SK-N-SH (cell line): ENCODE data around the gene CLK2. TPM values are rescaled to one million over a fixed set of nuclear protein-coding genes. Genes with fewer than 3 reads are reported as not detected.

Source experiments
- CTCF ChIA-PET: fragments of 300-600, 350-600 bp; formaldehyde crosslinking; extraction: SDS; loops from one replicate; lab custom pipeline; 2021; lab: Yijun Ruan, JAX
- POLR2A ChIA-PET: fragments of 350-600 bp; sonication (Branson Sonifier 250); formaldehyde crosslinking; extraction: SDS; loops from one replicate; lab custom pipeline; 2020; ENCODE audit warnings: antibody characterized with exemption, inconsistent platforms; lab: Yijun Ruan, JAX
- DNase-seq: peaks from one replicate; pipeline ENCODE4 v3.0.0; 2012
- H2AFZ ChIP-seq: fragments of 200-600 bp; sonication (generic); 2 replicates; pipeline ENCODE4 v1.8.1; 2016; ENCODE audit warnings: antibody characterized with exemption, mild to moderate bottlenecking, low read depth
- H3F3A ChIP-seq: fragments of 200-600 bp; sonication (generic); replicated peaks from 2 replicates; pipeline ENCODE3; 2016; ENCODE audit warnings: antibody characterized with exemption, mild to moderate bottlenecking; ENCODE audit not compliant: insufficient read depth
- H3K27ac ChIP-seq, 2 experiments: fragments of 200-500 bp in 1 of 2; fragments of 200-600 bp in 1 of 2; sonication (Bioruptor generic) in 1 of 2; sonication (generic), shearing (Covaris generic) in 1 of 2; 2 replicates each; pipeline versions ENCODE4 v1.5.1 to v1.6.1; 2014 to 2016; ENCODE audit warnings: low read depth in 2 of 2, inconsistent platforms in 1 of 2, low read length in 1 of 2, mild to moderate bottlenecking in 1 of 2, mixed read lengths in 1 of 2
- H3K27me3 ChIP-seq: fragments of 200-600 bp; sonication (generic), shearing (Covaris generic); 2 replicates; pipeline ENCODE4 v1.6.1; 2016; ENCODE audit warnings: mixed run types; ENCODE audit not compliant: insufficient read depth
- H3K36me3 ChIP-seq, 2 experiments: fragments of 200-500 bp in 1 of 2; fragments of 200-600 bp in 1 of 2; sonication (Bioruptor generic) in 1 of 2; sonication (generic) in 1 of 2; replicated peaks in 1 of 2; 2 replicates each; pipeline versions ENCODE3 to v1.5.1; 2014 to 2016; ENCODE audit warnings: low read length in 1 of 2, mild to moderate bottlenecking in 1 of 2; ENCODE audit not compliant: insufficient read depth in 2 of 2, control insufficient read depth in 1 of 2
- H3K4me1 ChIP-seq, 2 experiments: fragments of 200-500 bp in 1 of 2; fragments of 200-600 bp in 1 of 2; sonication (Bioruptor generic) in 1 of 2; sonication (generic), shearing (Covaris generic) in 1 of 2; 2 replicates each; pipeline versions ENCODE4 v1.5.1 to v1.6.1; 2014 to 2016; ENCODE audit warnings: low read depth in 1 of 2, low read length in 1 of 2, mixed run types in 1 of 2; ENCODE audit not compliant: insufficient read depth in 2 of 2, control insufficient read depth in 1 of 2
- H3K4me2 ChIP-seq: fragments of 200-600 bp; sonication (generic), shearing (Covaris generic); 2 replicates; pipeline ENCODE4 v1.6.1; 2017; ENCODE audit warnings: mixed run types
- H3K4me3 ChIP-seq, 2 experiments: fragments of 200-500 bp in 1 of 2; fragments of 200-600 bp in 1 of 2; sonication (Bioruptor generic) in 1 of 2; sonication (generic), shearing (Covaris generic) in 1 of 2; 2 replicates each; pipeline versions ENCODE4 v1.5.1 to v1.8.1; 2014 to 2016; ENCODE audit warnings: low read depth in 2 of 2, inconsistent platforms in 1 of 2, low read length in 1 of 2, mild to moderate bottlenecking in 1 of 2, mixed read lengths in 1 of 2, moderate library complexity in 1 of 2
- H3K79me2 ChIP-seq: fragments of 200-600 bp; sonication (generic); 2 replicates; pipeline ENCODE4 v1.8.1; 2017; ENCODE audit warnings: mild to moderate bottlenecking; ENCODE audit not compliant: insufficient read depth
- H3K9ac ChIP-seq: fragments of 200-600 bp; sonication (generic); 2 replicates; pipeline ENCODE4 v1.6.1; 2017; ENCODE audit warnings: mixed run types
- H3K9me2 ChIP-seq: fragments of 200-600 bp; sonication (generic); 2 replicates; pipeline ENCODE4 v1.6.1; 2017; ENCODE audit warnings: mixed run types
- H3K9me3 ChIP-seq: fragments of 200-600 bp; sonication (generic); 2 replicates; pipeline ENCODE4 v1.6.1; 2017; ENCODE audit warnings: mixed run types, mild to moderate bottlenecking, moderate library complexity
- H4K20me1 ChIP-seq: fragments of 200-600 bp; sonication (generic); 2 replicates; pipeline ENCODE4 v1.6.1; 2017; ENCODE audit warnings: mild to moderate bottlenecking, mixed run types; ENCODE audit not compliant: insufficient read depth
- EZH2phosphoT487 ChIP-seq: fragments of 200-600 bp; sonication (generic); IDR thresholded peaks from 2 replicates; pipeline ENCODE4 v1.6.1; 2017; ENCODE audit warnings: low read depth, mixed run types, mild to moderate bottlenecking, antibody characterized with exemption, moderate library complexity, borderline replicate concordance
- FOXJ3 ChIP-seq: sonication (generic); formaldehyde crosslinking; IDR thresholded peaks from 2 replicates; pipeline ENCODE4 v1.5.1; 2020; ENCODE audit warnings: mild to moderate bottlenecking, missing genetic modification reagents
- FOXM1 ChIP-seq: IDR thresholded peaks from 2 replicates; pipeline ENCODE4 v1.4.0; 2012; ENCODE audit warnings: low read depth, mild to moderate bottlenecking
- GABPA ChIP-seq: IDR thresholded peaks from 2 replicates; pipeline ENCODE4 v1.4.0; 2012; ENCODE audit warnings: low read depth, mild to moderate bottlenecking
- MXI1 ChIP-seq: IDR thresholded peaks from 2 replicates; pipeline ENCODE4 v1.6.1; 2012; ENCODE audit warnings: mild to moderate bottlenecking, low read depth, low read length, improper control_type of control experiment
- NFIC ChIP-seq: IDR thresholded peaks from 2 replicates; pipeline ENCODE4 v1.4.0; 2012; ENCODE audit warnings: borderline replicate concordance
- RCOR1 ChIP-seq: fragments of 150-350 bp; IDR thresholded peaks from 2 replicates; pipeline ENCODE4 v1.6.1; 2017; ENCODE audit warnings: antibody characterized with exemption, low read length
- TAF1 ChIP-seq: IDR thresholded peaks from 2 replicates; pipeline ENCODE4 v1.6.1; 2012; ENCODE audit warnings: low read depth, mild to moderate bottlenecking, low read length, moderate library complexity, borderline replicate concordance
- TCF12 ChIP-seq: IDR thresholded peaks from 2 replicates; pipeline ENCODE4 v1.4.0; 2012
- TEAD4 ChIP-seq: IDR thresholded peaks from 2 replicates; pipeline ENCODE4 v1.4.0; 2012; ENCODE audit warnings: mild to moderate bottlenecking, borderline replicate concordance; ENCODE audit not compliant: insufficient read depth
- USF1 ChIP-seq: IDR thresholded peaks from 2 replicates; pipeline ENCODE4 v1.4.0; 2012; ENCODE audit warnings: low read depth, borderline replicate concordance
- WGBS: methylation state at CpG from one replicate; pipeline ENCODE4 v1.1.6; 2017; ENCODE audit warnings: low lambda C conversion rate; 5-methylcytosine and 5-hydroxymethylcytosine counted together
- polyA plus RNA-seq, 3 experiments: library from polyadenylated mRNA; depleted of rRNA; stranded (reverse); fragments of >200 nt; gene quantifications; 2 replicates each; pipeline ENCODE4 v1.2.3, GENCODE V29; 2012
- TF ChIP-seq, protein P1 (sequence below): fragments of 200-600 bp; sonication (generic); IDR thresholded peaks from 2 replicates; pipeline ENCODE4 v1.6.1; 2017; ENCODE audit warnings: antibody characterized with exemption, mild to moderate bottlenecking, moderate library complexity
- TF ChIP-seq, protein P2 (sequence below): IDR thresholded peaks from 2 replicates; pipeline ENCODE4 v1.4.0; 2012; ENCODE audit warnings: low read depth

Gene CLK2
- polyA plus RNA-seq, 1 of the 3 experiments (the other 2 are of a cell fraction), result 76.7 TPM

DNA sequence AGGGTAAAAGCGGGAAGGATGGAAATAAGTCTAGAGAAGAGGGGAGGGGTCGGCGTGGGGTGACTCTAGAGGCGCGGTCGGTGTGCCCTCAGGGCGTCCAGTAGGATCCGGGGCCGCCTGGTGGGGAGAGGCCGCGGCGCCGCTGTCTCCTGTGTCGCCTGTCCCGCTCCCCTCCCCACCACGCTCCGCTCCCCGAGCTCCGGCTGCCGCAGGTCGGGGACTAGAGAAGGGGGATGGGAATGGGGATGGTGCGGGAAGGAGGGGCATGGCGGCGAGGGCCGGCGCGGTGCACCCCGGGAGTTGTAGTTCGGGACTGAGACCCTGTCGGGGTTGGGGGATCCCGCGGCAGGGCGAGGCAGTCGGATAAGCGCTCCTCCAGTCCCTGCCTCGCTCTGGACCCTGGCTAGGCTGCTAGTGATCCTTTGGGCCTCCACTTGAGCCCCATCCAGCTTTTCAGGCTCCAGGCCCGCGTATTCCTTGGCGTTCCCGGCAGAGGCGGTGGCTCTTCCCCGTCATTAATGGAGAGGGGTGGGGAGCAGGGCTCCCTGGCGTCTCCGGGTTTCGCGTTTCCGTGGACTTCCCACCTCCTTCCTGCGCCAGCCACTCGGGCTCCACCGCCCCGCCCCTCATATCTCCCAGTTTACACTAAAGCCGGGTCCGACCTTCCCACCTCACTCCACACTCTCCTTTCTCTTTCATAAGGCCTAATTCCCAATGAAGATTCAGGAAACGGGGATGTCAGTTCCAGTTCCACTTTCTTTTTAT lies 17.9 kb downstream of the CLK2 start, which contains the start of gene ENTREP3 (continued):
- TF ChIP-seq TEAD4 (no peak), TAF1 (peak; percentile 59), USF1 (no peak), EZH2phosphoT487 (no peak), TCF12 (peak; percentile 14; the same call in 1 of the 2 replicates), NFIC (no peak), RCOR1 (no peak), GABPA (peak; percentile 30), FOXM1 (no peak)
- TF ChIP-seq, protein P1, sequence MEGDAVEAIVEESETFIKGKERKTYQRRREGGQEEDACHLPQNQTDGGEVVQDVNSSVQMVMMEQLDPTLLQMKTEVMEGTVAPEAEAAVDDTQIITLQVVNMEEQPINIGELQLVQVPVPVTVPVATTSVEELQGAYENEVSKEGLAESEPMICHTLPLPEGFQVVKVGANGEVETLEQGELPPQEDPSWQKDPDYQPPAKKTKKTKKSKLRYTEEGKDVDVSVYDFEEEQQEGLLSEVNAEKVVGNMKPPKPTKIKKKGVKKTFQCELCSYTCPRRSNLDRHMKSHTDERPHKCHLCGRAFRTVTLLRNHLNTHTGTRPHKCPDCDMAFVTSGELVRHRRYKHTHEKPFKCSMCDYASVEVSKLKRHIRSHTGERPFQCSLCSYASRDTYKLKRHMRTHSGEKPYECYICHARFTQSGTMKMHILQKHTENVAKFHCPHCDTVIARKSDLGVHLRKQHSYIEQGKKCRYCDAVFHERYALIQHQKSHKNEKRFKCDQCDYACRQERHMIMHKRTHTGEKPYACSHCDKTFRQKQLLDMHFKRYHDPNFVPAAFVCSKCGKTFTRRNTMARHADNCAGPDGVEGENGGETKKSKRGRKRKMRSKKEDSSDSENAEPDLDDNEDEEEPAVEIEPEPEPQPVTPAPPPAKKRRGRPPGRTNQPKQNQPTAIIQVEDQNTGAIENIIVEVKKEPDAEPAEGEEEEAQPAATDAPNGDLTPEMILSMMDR, result no peak
- TF ChIP-seq, all 33 proteins: peak for 12

- peak overlapping the region; percentile 76 to 93; a peak in 3 of 4 replicates for H3K27ac ChIP-seq
- peak; percentile 75 for DNase-seq
- TF ChIP-seq MXI1 (peak; percentile 4; the same call in 1 of the 2 replicates), FOXJ3 (CRISPR knock-in tag) (no peak)
- TF ChIP-seq, protein P2, sequence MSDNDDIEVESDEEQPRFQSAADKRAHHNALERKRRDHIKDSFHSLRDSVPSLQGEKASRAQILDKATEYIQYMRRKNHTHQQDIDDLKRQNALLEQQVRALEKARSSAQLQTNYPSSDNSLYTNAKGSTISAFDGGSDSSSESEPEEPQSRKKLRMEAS, result 0 out of 2 replicates have a peak, but pooled peaks have one; percentile 8
- H3K27me3 ChIP-seq, result no peaks in the 10 kb centered on the region
- peak overlapping the region; percentile 79 to 82 for H3K4me3 ChIP-seq
- H3K36me3 ChIP-seq, result peaks cover 15 to 29% of the 10 kb centered on the region in 2 experiments
- H2AFZ ChIP-seq, result peak overlapping the region; percentile 77
- H3K79me2 ChIP-seq, result peaks cover 23% of the 10 kb centered on the region
- CTCF ChIA-PET, result interaction anchor here (0.7 to 13.3 kb wide), 8 partner anchors 10 to 812 kb away, joined by 3 to 184 read pairs (median 4); partner anchors contain the start of genes CLK2, KRTCAP2, RUSC1 and TRIM46
- H3K9ac ChIP-seq, result peak overlapping the region; percentile 77
- H3K9me3 ChIP-seq, result no peaks in the 10 kb centered on the region
- H3F3A ChIP-seq, result peaks cover 43% of the 10 kb centered on the region
- peak overlapping the region; percentile 100 for H3K4me2 ChIP-seq
- 8% methylated on average over 17 of the region's 35 CpGs for WGBS
- no peaks in the 10 kb centered on the region for H3K9me2 ChIP-seq
- H4K20me1 ChIP-seq, result no peaks in the 10 kb centered on the region
- POLR2A ChIA-PET, result interaction anchor here (0.6 to 2.4 kb wide), 4 partner anchors 9 to 18 kb away, joined by 3 to 7 read pairs (median 4); partner anchors contain the start of gene CLK2
- H3K4me1 ChIP-seq, result peaks cover 0 to 20% of the 10 kb centered on the region in 2 experiments; a peak in 1 of 4 replicates
These were observed 18.5 kb downstream of the CLK2 start for GRCh38 chr1:155254714-155255242.
